Activated T-cell treated with anti-CD3 and anti-CD28 coated beads, Interleukin-2, amount 50 U/mL, for 72 hours (primary cell): ENCODE data around the gene EFNB1. TPM values are rescaled to one million over a fixed set of nuclear protein-coding genes. Genes with fewer than 3 reads are reported as not detected.

Source experiments
- ATAC-seq, 2 donors: fragments of 150-1000 bp; cut with Tn5 transposase; replicated peaks in 1 of 2; 2 replicates each; pipeline ENCODE4 v1.10.0; 2021; ENCODE audit warnings: moderate library complexity in 2 of 2, mild to moderate bottlenecking in 1 of 2
- DNase-seq, 2 donors: peaks; one replicate each; pipeline ENCODE4 v3.0.0; 2021 to 2022; ENCODE audit warnings: mixed read lengths in 1 of 2
- H3K27ac Mint-ChIP-seq: one replicate; pipeline ENCODE4 v1.8.0; 2022; ENCODE audit warnings: mild to moderate bottlenecking, moderate library complexity, mixed read lengths
- H3K27me3 Mint-ChIP-seq: one replicate; pipeline ENCODE4 v1.8.0; 2022; ENCODE audit warnings: low read depth, mixed read lengths
- H3K36me3 Mint-ChIP-seq, 2 donors: one replicate each; pipeline ENCODE4 v1.8.0; 2022; ENCODE audit warnings: mixed read lengths in 2 of 2, mild to moderate bottlenecking in 1 of 2; ENCODE audit not compliant: insufficient read depth in 2 of 2
- H3K4me1 Mint-ChIP-seq: one replicate; pipeline ENCODE4 v1.8.0; 2022; ENCODE audit warnings: low read depth, mixed read lengths
- H3K4me3 Mint-ChIP-seq, 2 donors: one replicate each; pipeline ENCODE4 v1.8.0; 2022; ENCODE audit warnings: mild to moderate bottlenecking in 2 of 2, mixed read lengths in 2 of 2, moderate library complexity in 2 of 2
- H3K9me3 Mint-ChIP-seq, 2 donors: one replicate each; pipeline ENCODE4 v1.8.0; 2022; ENCODE audit warnings: mixed read lengths in 2 of 2
- total RNA-seq, 2 donors: library from RNA; stranded (reverse); gene quantifications; one replicate each; pipeline ENCODE4 v1.2.3, GENCODE V29; 2022

EFNB1 gene
- total RNA-seq, 2 donors from 2014 or later = 5.1 to 5.7 TPM

DNA sequence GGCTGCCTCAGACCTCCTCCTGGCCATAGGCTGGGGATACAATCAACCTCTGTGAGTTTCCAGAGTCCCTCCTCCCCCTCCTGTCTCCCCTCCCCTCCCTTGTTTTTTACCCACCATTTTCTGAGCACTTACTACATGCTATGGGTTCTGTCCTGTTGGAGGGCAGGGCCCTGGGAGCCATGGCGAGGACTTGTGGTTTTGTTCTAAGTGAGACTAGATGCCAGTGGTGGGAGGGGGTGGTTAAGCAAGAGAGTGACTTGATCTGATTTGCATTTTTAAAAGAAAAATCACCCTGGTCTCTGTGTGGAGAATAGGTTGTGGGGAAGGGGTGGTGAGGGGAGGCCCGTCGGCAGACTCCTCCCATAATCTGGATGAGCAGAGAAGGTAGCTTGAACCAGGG is 39.5 kb downstream of the EFNB1 start:
- H3K27me3 Mint-ChIP-seq = peaks cover 25% of the 10 kb centered on the region
- ATAC-seq (no peak), DNase-seq (no peak)
- H3K4me3 Mint-ChIP-seq = no peak overlapping the region
- no peaks in the 10 kb centered on the region for H3K36me3 Mint-ChIP-seq
- H3K9me3 Mint-ChIP-seq = no peaks in the 10 kb centered on the region
- H3K4me1 Mint-ChIP-seq = peaks cover 10% of the 10 kb centered on the region
- no peak overlapping the region for H3K27ac Mint-ChIP-seq

DNA sequence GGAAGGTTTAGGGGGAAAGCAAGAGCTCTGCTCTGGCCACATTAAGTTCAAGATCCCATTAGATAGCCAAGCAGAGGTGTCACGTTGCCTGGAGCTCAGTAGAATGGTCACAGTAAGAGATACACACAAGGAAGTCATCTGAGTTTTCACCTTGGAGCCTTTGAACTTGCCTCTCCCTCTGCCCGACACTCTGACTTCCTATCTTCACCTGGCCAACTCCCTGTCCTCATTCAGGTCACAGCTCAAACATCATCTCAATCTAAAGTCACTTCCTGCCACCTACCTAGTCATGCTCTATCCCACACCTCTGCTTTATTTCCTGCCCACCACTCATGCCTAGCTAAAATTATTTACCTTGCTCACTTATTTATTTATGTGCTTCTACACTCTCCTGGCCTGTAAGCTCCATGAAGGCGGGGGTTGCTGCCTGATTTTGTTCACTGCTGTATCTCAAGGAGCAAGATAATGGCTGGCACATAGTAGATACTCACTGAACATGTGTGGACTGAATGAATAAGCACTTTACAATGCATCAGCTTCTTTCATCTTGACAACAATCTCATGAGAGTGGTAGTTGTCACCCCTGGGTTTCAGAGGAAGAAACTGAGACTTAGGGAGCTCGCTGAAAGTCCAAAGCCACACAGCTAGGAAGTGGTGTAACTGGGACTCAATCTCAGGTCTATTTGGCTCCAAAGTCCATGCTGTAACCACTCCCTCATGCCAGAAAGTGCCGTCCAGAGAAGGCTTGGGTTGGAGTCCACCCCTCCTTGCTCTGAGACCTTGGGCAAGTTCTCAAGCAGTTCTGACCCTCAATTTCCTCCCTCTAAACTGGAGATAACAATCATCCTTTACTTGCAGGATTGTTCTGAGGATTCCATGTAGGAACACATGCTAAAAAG is 40.3 kb downstream of the EFNB1 start:
- H3K4me3 Mint-ChIP-seq = no peak overlapping the region
- H3K27ac Mint-ChIP-seq = no peak overlapping the region
- DNase-seq (no peak), ATAC-seq (peak; percentile 50 to 62)
- peaks cover 34% of the 10 kb centered on the region for H3K27me3 Mint-ChIP-seq
- no peaks in the 10 kb centered on the region for H3K36me3 Mint-ChIP-seq
- H3K9me3 Mint-ChIP-seq = no peaks in the 10 kb centered on the region
- H3K4me1 Mint-ChIP-seq = peaks cover 10% of the 10 kb centered on the region

DNA sequence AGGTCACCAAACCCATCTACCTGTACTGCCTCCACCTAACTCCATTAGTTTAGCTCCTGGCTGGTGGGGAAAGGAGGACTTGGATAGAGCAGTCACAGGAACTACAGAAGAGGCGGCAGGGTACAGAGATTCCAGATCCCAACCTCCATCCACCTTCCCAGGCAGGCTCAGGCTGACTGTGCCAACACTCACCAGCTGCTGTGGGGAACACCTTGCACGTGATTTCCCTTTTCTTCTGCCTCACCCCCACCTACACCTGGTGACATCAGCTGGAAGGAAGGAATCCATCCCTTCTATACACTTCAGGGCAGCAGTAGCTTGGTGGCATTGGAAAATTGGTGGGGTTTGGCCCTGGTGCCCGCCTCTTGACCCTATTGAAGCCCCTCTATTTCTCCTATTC is 41.5 kb downstream of the EFNB1 start:
- ATAC-seq = no peak
- H3K36me3 Mint-ChIP-seq = no peaks in the 10 kb centered on the region
- no peak for DNase-seq
- no peak overlapping the region for H3K4me3 Mint-ChIP-seq
- H3K4me1 Mint-ChIP-seq = peaks cover 10% of the 10 kb centered on the region
- H3K27ac Mint-ChIP-seq = no peak overlapping the region
- H3K27me3 Mint-ChIP-seq = peaks cover 46% of the 10 kb centered on the region
- no peaks in the 10 kb centered on the region for H3K9me3 Mint-ChIP-seq

DNA sequence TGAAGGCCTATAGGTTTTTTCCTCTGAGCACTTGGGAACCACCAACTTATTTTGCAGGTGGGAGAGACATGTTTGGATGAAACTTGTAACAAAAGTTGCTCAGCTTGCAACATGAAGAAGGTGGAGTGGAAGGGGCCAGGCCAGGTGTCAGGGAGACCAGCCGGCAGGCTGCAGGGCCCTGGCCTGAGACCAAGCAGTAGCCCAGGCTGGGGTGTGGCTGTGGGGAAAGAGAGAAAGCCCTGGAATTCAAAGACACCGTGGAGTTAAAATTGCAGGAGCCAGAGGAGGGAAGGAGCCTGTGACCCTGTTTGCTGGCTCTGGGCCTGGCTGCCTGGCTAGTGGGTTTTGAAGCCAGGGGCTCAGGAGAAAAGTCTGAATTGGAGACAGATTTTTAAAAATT is 43.4 kb downstream of the EFNB1 start:
- H3K4me1 Mint-ChIP-seq = peaks cover 10% of the 10 kb centered on the region
- ATAC-seq (no peak), DNase-seq (no peak)
- no peak overlapping the region for H3K27ac Mint-ChIP-seq
- H3K36me3 Mint-ChIP-seq = no peaks in the 10 kb centered on the region
- H3K27me3 Mint-ChIP-seq = peaks cover 49% of the 10 kb centered on the region
- no peaks in the 10 kb centered on the region for H3K9me3 Mint-ChIP-seq
- no peak overlapping the region for H3K4me3 Mint-ChIP-seq

DNA sequence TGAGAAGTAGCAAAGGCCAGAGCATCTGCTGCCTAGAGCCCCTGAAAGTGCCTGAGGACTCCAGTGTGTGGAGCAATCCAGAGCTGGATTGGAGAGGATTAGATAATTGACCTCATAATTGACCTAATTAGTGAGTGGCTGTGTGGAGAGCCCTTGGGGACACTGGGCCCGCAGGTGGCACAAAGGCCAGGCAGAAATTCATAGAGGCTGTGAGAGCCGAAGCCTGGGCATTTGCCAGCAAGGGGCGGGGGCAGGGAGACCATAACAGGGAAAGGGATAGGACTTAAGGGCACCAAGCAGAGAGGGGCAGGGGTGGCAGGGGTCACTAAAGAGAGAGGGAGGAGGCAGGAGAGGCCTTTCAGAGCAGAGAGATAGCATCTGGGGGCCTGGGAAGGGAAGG is 45.3 kb downstream of the EFNB1 start:
- ATAC-seq (no peak), DNase-seq (no peak)
- Mint-ChIP-seq H3K27ac (no peak overlapping the region), H3K9me3 (no peaks in the 10 kb centered on the region), H3K4me1 (peaks cover 3% of the 10 kb centered on the region), H3K36me3 (no peaks in the 10 kb centered on the region), H3K27me3 (peaks cover 49% of the 10 kb centered on the region), H3K4me3 (no peak overlapping the region)

DNA sequence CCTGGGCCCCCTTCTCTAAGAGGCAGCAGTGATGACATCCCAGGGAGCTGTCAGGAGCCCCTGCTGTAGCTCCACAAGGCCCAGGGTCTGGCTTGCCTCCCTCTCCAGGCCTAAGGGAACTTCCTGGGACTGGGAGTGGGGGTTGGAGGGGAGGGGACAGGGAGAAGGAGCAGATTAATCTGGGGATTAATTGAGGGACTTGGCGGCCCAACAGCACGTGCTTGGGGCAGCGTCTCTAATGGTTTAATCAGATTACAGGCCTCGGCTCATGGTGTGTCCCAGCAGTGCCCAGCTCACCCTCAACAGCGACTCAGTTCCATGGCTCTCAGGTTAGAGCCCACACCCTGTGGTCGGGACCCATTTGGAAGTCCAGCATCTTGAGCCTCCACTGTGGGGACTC is 47.9 kb downstream of the EFNB1 start:
- Mint-ChIP-seq H3K4me3 (no peak overlapping the region), H3K9me3 (no peaks in the 10 kb centered on the region), H3K36me3 (no peaks in the 10 kb centered on the region), H3K27ac (no peak overlapping the region), H3K27me3 (peaks cover 34% of the 10 kb centered on the region), H3K4me1 (no peaks in the 10 kb centered on the region)
- DNase-seq (no peak), ATAC-seq (no peak)

DNA sequence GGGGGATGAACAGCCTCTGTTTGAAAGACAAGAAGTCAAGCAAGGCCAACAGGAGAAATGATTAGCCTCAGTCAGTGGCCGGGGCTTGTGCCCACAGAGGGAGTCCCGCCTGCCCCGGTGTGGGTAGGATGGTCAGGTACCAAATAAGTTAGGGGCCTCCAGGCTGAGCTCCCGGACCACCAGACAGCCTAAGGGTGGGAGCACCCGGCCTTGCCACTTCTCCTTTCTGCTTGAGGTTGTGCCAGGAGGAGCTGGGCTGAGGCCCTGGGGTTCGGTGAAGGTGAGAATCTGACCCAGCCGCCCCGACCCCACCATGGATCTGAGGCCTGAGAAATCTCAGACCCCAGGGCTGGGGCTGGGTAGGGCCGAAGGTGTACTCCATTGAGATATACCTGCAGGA is 48.8 kb downstream of the EFNB1 start:
- no peak overlapping the region for H3K27ac Mint-ChIP-seq
- ATAC-seq = no peak
- no peak for DNase-seq
- peaks cover 30% of the 10 kb centered on the region for H3K27me3 Mint-ChIP-seq
- H3K4me1 Mint-ChIP-seq = no peaks in the 10 kb centered on the region
- H3K9me3 Mint-ChIP-seq = no peaks in the 10 kb centered on the region
- no peaks in the 10 kb centered on the region for H3K36me3 Mint-ChIP-seq
- H3K4me3 Mint-ChIP-seq = no peak overlapping the region

DNA sequence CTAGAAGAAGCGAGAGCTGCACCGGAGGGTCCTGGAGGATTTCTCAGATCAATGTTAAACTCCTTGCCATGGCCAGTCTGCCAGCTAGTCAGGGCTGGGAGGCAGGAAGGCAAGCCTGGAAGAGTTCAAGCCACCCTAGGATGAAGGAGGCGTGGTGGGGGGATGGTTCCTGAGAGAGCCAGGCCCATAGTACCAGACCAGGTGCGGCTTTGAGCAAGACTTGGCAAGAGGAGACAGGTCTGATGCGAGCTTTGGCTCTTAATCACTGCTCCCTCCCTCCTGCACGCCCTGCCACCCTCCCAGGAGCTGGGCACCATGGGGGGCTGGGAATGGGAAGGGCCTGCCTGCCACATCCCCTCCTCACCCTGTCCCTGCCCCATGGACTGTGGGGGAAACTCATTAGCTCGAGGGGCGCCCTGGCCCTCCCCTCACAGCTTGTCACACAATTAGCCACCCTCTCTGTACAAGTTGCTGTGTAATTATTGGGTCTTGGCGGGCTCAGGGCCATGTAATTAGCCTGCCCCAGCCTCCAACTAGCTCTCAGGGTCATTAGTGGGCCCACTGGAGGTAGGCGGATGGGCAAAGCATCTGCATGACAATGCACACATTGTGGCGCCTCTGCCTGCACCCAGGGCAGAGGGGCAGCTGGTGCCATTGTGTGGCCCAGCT is 50.3 kb downstream of the EFNB1 start:
- peaks cover 16% of the 10 kb centered on the region for H3K27me3 Mint-ChIP-seq
- ATAC-seq = no peak
- H3K4me1 Mint-ChIP-seq = no peaks in the 10 kb centered on the region

DNA sequence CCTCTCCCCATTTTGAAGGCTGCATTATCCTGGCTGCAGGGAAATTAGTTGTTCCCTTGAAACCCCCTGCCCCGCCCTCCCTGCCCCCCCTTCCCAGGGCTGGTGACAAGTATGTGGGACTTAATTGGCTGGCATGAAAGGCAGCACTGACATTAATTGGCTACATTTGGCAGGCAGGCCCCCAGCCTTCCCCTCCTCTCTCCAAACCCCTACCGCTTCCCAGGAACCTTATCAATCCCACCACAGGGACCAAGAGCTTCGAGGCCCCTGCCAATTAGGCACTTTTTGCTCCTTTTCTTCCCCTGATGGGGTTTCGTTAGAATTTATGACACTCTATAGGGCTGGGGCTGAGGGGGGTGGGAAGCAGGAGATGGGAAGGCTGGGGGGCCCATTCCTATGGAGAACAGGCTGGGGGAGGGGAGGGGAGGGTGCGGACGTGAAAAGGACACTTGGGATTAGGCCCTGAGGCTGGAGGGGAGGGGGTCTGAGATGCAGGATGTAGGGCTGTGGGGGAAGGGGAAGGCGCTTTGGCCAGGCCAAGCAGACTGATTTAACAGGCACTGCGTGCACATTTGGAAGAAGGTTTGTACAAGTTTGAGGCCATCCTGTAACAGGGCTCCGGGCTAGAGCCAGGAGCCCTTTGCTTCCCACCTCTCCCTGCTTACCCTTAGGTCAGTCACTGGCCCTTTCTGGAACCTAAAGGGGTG is 52.2 kb downstream of the EFNB1 start:
- no peaks in the 10 kb centered on the region for H3K27me3 Mint-ChIP-seq
- ATAC-seq = no peak
- H3K36me3 Mint-ChIP-seq = no peaks in the 10 kb centered on the region
- H3K27ac Mint-ChIP-seq = no peak overlapping the region
- no peaks in the 10 kb centered on the region for H3K9me3 Mint-ChIP-seq
- DNase-seq = no peak
- H3K4me3 Mint-ChIP-seq = no peak overlapping the region
- H3K4me1 Mint-ChIP-seq = no peaks in the 10 kb centered on the region

More for the DNA sequence above, 50.3 kb downstream of the EFNB1 start:
- DNase-seq = no peak
- Mint-ChIP-seq H3K36me3 (no peaks in the 10 kb centered on the region), H3K9me3 (no peaks in the 10 kb centered on the region), H3K4me3 (no peak overlapping the region), H3K27ac (no peak overlapping the region)

DNA sequence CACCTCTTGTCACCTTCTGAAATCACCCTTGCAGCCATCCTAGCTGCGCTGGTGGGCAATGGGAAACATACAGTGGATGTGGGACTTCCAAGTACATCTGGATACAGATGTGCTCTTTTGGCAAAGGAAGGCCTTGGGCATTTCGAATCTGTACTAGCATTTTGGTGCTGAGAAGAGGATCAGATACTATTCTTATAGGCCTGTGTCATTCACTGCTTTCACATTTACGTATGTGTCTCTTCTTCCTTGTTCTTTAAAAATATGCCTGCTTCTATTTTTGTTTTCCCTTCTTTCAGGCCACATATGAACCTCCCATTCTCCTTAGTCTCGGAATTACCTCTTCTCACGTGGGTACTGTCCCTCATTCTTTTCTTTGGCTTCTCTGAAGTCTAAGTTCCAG is 53.1 kb downstream of the EFNB1 start:
- no peak for DNase-seq
- H3K9me3 Mint-ChIP-seq = no peaks in the 10 kb centered on the region

DNA sequence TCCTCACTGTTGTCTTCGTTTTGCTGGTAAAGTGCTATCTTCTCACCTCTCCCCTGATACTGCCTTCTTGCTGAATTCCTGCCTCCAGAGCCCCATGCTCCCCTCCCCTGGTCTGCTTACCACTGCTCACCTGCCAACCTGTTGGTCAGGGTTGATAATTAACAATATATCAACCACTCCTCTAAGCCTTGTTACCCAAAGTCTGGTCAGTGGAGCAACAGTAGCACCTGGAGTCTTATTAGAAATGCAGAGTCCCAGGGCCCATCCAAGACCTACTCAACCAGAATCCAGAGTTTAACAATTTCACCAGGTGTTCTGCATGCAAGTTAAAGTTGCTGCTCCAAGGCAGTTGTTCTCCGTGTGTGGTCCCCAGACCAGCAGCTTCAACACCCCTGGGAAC is 55.0 kb downstream of the EFNB1 start:
- DNase-seq (no peak), ATAC-seq (no peak)
- H3K36me3 Mint-ChIP-seq = no peaks in the 10 kb centered on the region
- H3K27me3 Mint-ChIP-seq = no peaks in the 10 kb centered on the region
- H3K4me1 Mint-ChIP-seq = no peaks in the 10 kb centered on the region
- no peaks in the 10 kb centered on the region for H3K9me3 Mint-ChIP-seq
- no peak overlapping the region for H3K4me3 Mint-ChIP-seq
- H3K27ac Mint-ChIP-seq = no peak overlapping the region

More for the DNA sequence above, 53.1 kb downstream of the EFNB1 start:
- Mint-ChIP-seq H3K27ac (no peak overlapping the region), H3K36me3 (no peaks in the 10 kb centered on the region), H3K27me3 (no peaks in the 10 kb centered on the region), H3K4me3 (no peak overlapping the region), H3K4me1 (no peaks in the 10 kb centered on the region)
- no peak for ATAC-seq

DNA sequence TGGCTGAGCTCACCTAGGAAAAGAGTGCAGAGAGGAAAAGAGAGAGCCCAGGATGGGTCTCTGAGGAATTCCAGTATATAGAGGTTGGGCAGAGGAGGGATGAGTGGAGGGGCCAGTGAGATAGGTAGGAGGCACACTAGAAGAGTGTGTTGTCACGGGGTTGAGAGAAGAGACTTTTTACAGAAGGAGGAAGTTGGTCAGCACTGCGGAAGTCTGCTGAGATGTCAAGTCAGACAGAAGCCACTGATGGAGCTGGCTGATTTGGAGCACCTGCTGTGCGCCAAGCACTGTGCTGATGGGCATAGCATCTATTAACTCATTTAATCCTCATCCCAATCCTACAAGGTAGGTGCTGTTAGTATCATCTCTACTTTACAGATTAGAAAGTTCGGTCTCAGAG is 60.4 kb downstream of the EFNB1 start:
- Mint-ChIP-seq H3K36me3 (no peaks in the 10 kb centered on the region), H3K9me3 (no peaks in the 10 kb centered on the region), H3K4me3 (no peak overlapping the region), H3K27ac (no peak overlapping the region), H3K27me3 (peaks cover 12% of the 10 kb centered on the region), H3K4me1 (no peaks in the 10 kb centered on the region)
- ATAC-seq (no peak), DNase-seq (no peak)
